Suprapubic skin (tissue), 4 donors: Measurements from ENCODE around the gene ZNF784. TPM values are rescaled to one million over a fixed set of nuclear protein-coding genes. Genes with fewer than 3 reads are reported as not detected.

Experiments
- DNase-seq, 2 donors: peaks; one replicate each; pipeline ENCODE4 v3.0.0-alpha.2; 2019; ENCODE audit warnings: low spot score in 2 of 2
- H3K27ac ChIP-seq: fragments of 200-600 bp; sonication (generic); one replicate; pipeline ENCODE4 v1.5.1; 2019
- H3K27me3 ChIP-seq: fragments of 200-600 bp; sonication (generic); one replicate; pipeline ENCODE4 v1.5.1; 2019
- H3K36me3 ChIP-seq: fragments of 200-600 bp; sonication (generic); one replicate; pipeline ENCODE4 v1.5.1; 2019
- H3K4me1 ChIP-seq: fragments of 200-600 bp; sonication (generic); one replicate; pipeline ENCODE4 v1.5.1; 2019
- H3K4me3 ChIP-seq: fragments of 200-600 bp; sonication (generic); one replicate; pipeline ENCODE4 v1.5.1; 2019; ENCODE audit warnings: mild to moderate bottlenecking
- H3K9me3 ChIP-seq: fragments of 200-600 bp; sonication (generic); one replicate; pipeline ENCODE4 v1.5.1; 2019
- CTCF ChIP-seq, 2 donors: fragments of 200-600 bp in 1 of 2; fragments of 450-650 bp in 1 of 2; sonication (generic) in 1 of 2; IDR thresholded peaks; one replicate each; pipeline ENCODE4 v1.5.1; 2016 to 2019; ENCODE audit warnings: antibody characterized with exemption in 2 of 2, mild to moderate bottlenecking in 1 of 2, moderate library complexity in 1 of 2
- EP300 ChIP-seq: sonication (generic); formaldehyde crosslinking; IDR thresholded peaks from one replicate; pipeline ENCODE4 v1.6.1; 2017; ENCODE audit warnings: antibody characterized with exemption
- POLR2A ChIP-seq, 2 donors: fragments of 450-650 bp; IDR thresholded peaks; one replicate each; pipeline ENCODE4 v1.6.1; 2017; ENCODE audit warnings: antibody characterized with exemption in 2 of 2, mild to moderate bottlenecking in 2 of 2, moderate library complexity in 2 of 2
- POLR2AphosphoS5 ChIP-seq, 3 donors: sonication (generic); formaldehyde crosslinking; IDR thresholded peaks; one replicate each; pipeline ENCODE4 v1.6.1; 2017; ENCODE audit warnings: antibody characterized with exemption in 3 of 3
- WGBS: methylation state at CpG from one replicate; pipeline ENCODE4 v1.1.5; 2018; 5-methylcytosine and 5-hydroxymethylcytosine counted together
- total RNA-seq, 4 donors: library from RNA; depleted of rRNA; stranded (reverse); fragments of >200 nt; gene quantifications; one replicate each; pipeline ENCODE4 v1.1.0, GENCODE V29; 2016

ZNF784 gene
- total RNA-seq, 4 donors from 2014 or later, result 4.3 to 8.0 (median 6.5) TPM

GRCh38 chr19:55614711-55615542 is 9.4 kb downstream of the ZNF784 start:
- WGBS, result 96% methylated on average over 71 of the region's 98 CpGs
- H3K27ac ChIP-seq, result no peak overlapping the region
- peaks cover 55% of the 10 kb centered on the region for H3K36me3 ChIP-seq

GRCh38 chr19:55613930-55614710 is 10.2 kb downstream of the ZNF784 start:
- TF ChIP-seq CTCF (IDR thresholded peaks at IDR 0.05) (no peak), EP300 (no peak), POLR2A (IDR thresholded peaks at IDR 0.05) (no peak)
- Histone ChIP-seq H3K27me3 (no peaks in the 10 kb centered on the region), H3K4me1 (peaks cover 15% of the 10 kb centered on the region)

More at GRCh38 chr19:55614711-55615542, 9.4 kb downstream of the ZNF784 start:
- DNase-seq, result no peak
- H3K9me3 ChIP-seq, result no peaks in the 10 kb centered on the region
- peaks cover 15% of the 10 kb centered on the region for H3K4me1 ChIP-seq
- TF ChIP-seq POLR2AphosphoS5 (IDR thresholded peaks at IDR 0.05), result no peak
- TF ChIP-seq EP300, result no peak
- no peak for TF ChIP-seq CTCF (IDR thresholded peaks at IDR 0.05)
- no peak for TF ChIP-seq POLR2A (IDR thresholded peaks at IDR 0.05)
- H3K27me3 ChIP-seq, result no peaks in the 10 kb centered on the region
- no peak overlapping the region for H3K4me3 ChIP-seq

GRCh38 chr19:55613396-55613795 is 11.0 kb downstream of the ZNF784 start:
- peaks cover 15% of the 10 kb centered on the region for H3K4me1 ChIP-seq
- H3K27me3 ChIP-seq, result no peaks in the 10 kb centered on the region
- H3K36me3 ChIP-seq, result peaks cover 65% of the 10 kb centered on the region
- WGBS, result 92% methylated on average over 24 of the region's 27 CpGs
- no peak overlapping the region for H3K27ac ChIP-seq
- H3K9me3 ChIP-seq, result no peaks in the 10 kb centered on the region
- TF ChIP-seq POLR2AphosphoS5 (IDR thresholded peaks at IDR 0.05), result no peak
- no peak for DNase-seq
- H3K4me3 ChIP-seq, result no peak overlapping the region

More at GRCh38 chr19:55613930-55614710, 10.2 kb downstream of the ZNF784 start:
- H3K27ac ChIP-seq, result no peak overlapping the region
- H3K36me3 ChIP-seq, result peaks cover 64% of the 10 kb centered on the region
- WGBS, result 89% methylated on average over 15 of the region's 75 CpGs
- no peaks in the 10 kb centered on the region for H3K9me3 ChIP-seq
- DNase-seq, result no peak
- no peak overlapping the region for H3K4me3 ChIP-seq

- Histone ChIP-seq H3K36me3 (peaks cover 56% of the 10 kb centered on the region), H3K9me3 (no peaks in the 10 kb centered on the region), H3K4me3 (no peak overlapping the region), H3K4me1 (peaks cover 18% of the 10 kb centered on the region), H3K27ac (no peak overlapping the region), H3K27me3 (no peaks in the 10 kb centered on the region)
- DNase-seq, result no peak
- 62% methylated on average over 3 of the region's 3 CpGs for WGBS
- no peak for TF ChIP-seq POLR2AphosphoS5 (IDR thresholded peaks at IDR 0.05)
- no peak for TF ChIP-seq POLR2A (IDR thresholded peaks at IDR 0.05)
- TF ChIP-seq EP300, result no peak
- TF ChIP-seq CTCF (IDR thresholded peaks at IDR 0.05), result no peak
Observed at GRCh38 chr19:55611983-55612645, 12.3 kb downstream of the ZNF784 start.

- TF ChIP-seq CTCF (IDR thresholded peaks at IDR 0.05) (no peak), POLR2AphosphoS5 (IDR thresholded peaks at IDR 0.05) (no peak), EP300 (no peak), POLR2A (IDR thresholded peaks at IDR 0.05) (no peak)
- Histone ChIP-seq H3K27ac (no peak overlapping the region), H3K36me3 (peaks cover 50% of the 10 kb centered on the region), H3K9me3 (no peaks in the 10 kb centered on the region), H3K27me3 (no peaks in the 10 kb centered on the region), H3K4me1 (peaks cover 25% of the 10 kb centered on the region), H3K4me3 (no peak overlapping the region)
- 75% methylated on average over 12 of the region's 15 CpGs for WGBS
- DNase-seq, result no peak
Observed at GRCh38 chr19:55611300-55611982, 12.9 kb downstream of the ZNF784 start.
